Hepatocyte (in vitro differentiated cells): ENCODE measurements around the gene DCDC1. TPM values are rescaled to one million over a fixed set of nuclear protein-coding genes. Genes with fewer than 3 reads are reported as not detected.

Experiments used
- DNase-seq: peaks from one replicate; pipeline ENCODE4 v3.0.0-alpha.2; 2016; ENCODE audit warnings: low spot score
- H2AFZ ChIP-seq: fragments of 200-600 bp; sonication (generic); 2 replicates; pipeline ENCODE4 v1.6.0; 2016; ENCODE audit warnings: antibody characterized with exemption, mild to moderate bottlenecking
- H3K27ac ChIP-seq: fragments of 200-600 bp; sonication (generic); 2 replicates; pipeline ENCODE4 v1.5.1; 2016; ENCODE audit warnings: mild to moderate bottlenecking
- H3K27me3 ChIP-seq: fragments of 200-600 bp; sonication (generic); 2 replicates; pipeline ENCODE4 v1.6.1; 2016
- H3K36me3 ChIP-seq: fragments of 200-600 bp; sonication (generic); replicated peaks from 2 replicates; pipeline ENCODE4 v1.5.1; 2016; ENCODE audit warnings: low read depth; ENCODE audit not compliant: insufficient read depth
- H3K4me1 ChIP-seq: fragments of 200-600 bp; sonication (generic); 2 replicates; pipeline ENCODE4 v1.5.1; 2016; ENCODE audit warnings: mild to moderate bottlenecking, moderate library complexity; ENCODE audit not compliant: insufficient read depth
- H3K4me2 ChIP-seq: fragments of 200-600 bp; sonication (generic); 2 replicates; pipeline ENCODE4 v1.6.0; 2016
- H3K4me3 ChIP-seq: fragments of 200-600 bp; sonication (generic); 2 replicates; pipeline ENCODE4 v1.5.1; 2016; ENCODE audit warnings: mild to moderate bottlenecking
- H3K79me2 ChIP-seq: fragments of 200-600 bp; sonication (generic); 2 replicates; pipeline ENCODE4 v1.6.0; 2017; ENCODE audit warnings: mild to moderate bottlenecking
- H3K9me2 ChIP-seq: fragments of 200-600 bp; sonication (generic); replicated peaks from 2 replicates; pipeline ENCODE4 v1.6.0; 2017; ENCODE audit warnings: mild to moderate bottlenecking; ENCODE audit not compliant: insufficient read depth
- H3K9me3 ChIP-seq: fragments of 200-600 bp; sonication (generic); 2 replicates; pipeline ENCODE4 v1.5.1; 2016; ENCODE audit warnings: low read depth, mild to moderate bottlenecking
- H4K20me1 ChIP-seq: fragments of 200-600 bp; sonication (generic); 2 replicates; pipeline ENCODE4 v1.6.0; 2016; ENCODE audit warnings: mild to moderate bottlenecking; ENCODE audit not compliant: insufficient read depth, poor library complexity, severe bottlenecking
- EZH2 ChIP-seq: fragments of 200-600 bp; sonication (generic); IDR thresholded peaks from 2 replicates; pipeline ENCODE4 v1.6.1; 2016; ENCODE audit warnings: antibody characterized with exemption, mild to moderate bottlenecking, borderline replicate concordance
- EZH2phosphoT487 ChIP-seq: fragments of 200-600 bp; sonication (generic); IDR thresholded peaks from one replicate; pipeline ENCODE4 v1.6.1; 2018; ENCODE audit warnings: antibody characterized with exemption, mild to moderate bottlenecking, low read depth, moderate library complexity; ENCODE audit not compliant: unreplicated experiment, severe bottlenecking
- WGBS: methylation state at CpG from one replicate; pipeline ENCODE4 v1.1.6; 2016; ENCODE audit warnings: low lambda C conversion rate; ENCODE audit errors: missing lambda C conversion rate; 5-methylcytosine and 5-hydroxymethylcytosine counted together
- polyA plus RNA-seq: library from polyadenylated mRNA; unstranded; fragments of >200 nt; fragmentation: Nextera tagmentation; extraction: Ambion mirVana; gene quantifications from 2 replicates; pipeline ENCODE4 v1.2.1, GENCODE V29; 2016
- total RNA-seq: library from RNA; depleted of rRNA; stranded (reverse); fragments of >200 nt; gene quantifications from 2 replicates; pipeline ENCODE4 v1.2.3, GENCODE V29; 2014
- TF ChIP-seq, protein P1 (sequence below): fragments of 200-600 bp; sonication (generic); IDR thresholded peaks from 2 replicates; pipeline ENCODE4 v1.5.1; 2016; ENCODE audit warnings: antibody characterized with exemption, mild to moderate bottlenecking; ENCODE audit not compliant: poor library complexity

DCDC1 gene
- total and polyA plus RNA-seq, 2 experiments from 2014 or later: 0.63 to 1.9 TPM

DNA sequence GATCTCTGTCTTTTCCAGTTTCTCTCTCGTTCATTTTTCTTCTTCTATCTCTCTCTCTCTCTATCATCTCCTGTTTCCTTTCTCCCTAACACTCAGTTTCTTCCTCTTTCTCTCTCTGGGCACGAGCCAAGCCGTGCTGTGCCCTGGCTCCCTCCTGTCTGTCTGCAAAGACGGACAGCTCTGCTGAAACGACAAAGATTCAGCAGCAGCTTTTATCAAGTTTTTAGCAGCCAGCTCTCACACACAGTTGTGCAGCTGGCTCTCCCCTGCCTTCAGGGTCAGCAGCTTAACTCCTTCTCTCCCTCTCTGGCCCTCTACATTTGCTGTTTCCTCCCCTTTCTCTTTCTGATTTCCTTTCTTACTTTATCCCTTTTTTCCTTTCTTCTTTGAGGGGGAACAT lies 431.4 kb downstream of the DCDC1 start:
- no peaks in the 10 kb centered on the region for H3K27me3 ChIP-seq
- no peak overlapping the region for H3K4me2 ChIP-seq
- 47% methylated on average over 5 of the region's 5 CpGs for WGBS
- H2AFZ ChIP-seq: no peak overlapping the region
- TF ChIP-seq EZH2: no peak
- TF ChIP-seq, protein P1, sequence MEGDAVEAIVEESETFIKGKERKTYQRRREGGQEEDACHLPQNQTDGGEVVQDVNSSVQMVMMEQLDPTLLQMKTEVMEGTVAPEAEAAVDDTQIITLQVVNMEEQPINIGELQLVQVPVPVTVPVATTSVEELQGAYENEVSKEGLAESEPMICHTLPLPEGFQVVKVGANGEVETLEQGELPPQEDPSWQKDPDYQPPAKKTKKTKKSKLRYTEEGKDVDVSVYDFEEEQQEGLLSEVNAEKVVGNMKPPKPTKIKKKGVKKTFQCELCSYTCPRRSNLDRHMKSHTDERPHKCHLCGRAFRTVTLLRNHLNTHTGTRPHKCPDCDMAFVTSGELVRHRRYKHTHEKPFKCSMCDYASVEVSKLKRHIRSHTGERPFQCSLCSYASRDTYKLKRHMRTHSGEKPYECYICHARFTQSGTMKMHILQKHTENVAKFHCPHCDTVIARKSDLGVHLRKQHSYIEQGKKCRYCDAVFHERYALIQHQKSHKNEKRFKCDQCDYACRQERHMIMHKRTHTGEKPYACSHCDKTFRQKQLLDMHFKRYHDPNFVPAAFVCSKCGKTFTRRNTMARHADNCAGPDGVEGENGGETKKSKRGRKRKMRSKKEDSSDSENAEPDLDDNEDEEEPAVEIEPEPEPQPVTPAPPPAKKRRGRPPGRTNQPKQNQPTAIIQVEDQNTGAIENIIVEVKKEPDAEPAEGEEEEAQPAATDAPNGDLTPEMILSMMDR: no peak
- no peak for TF ChIP-seq EZH2phosphoT487
- H3K36me3 ChIP-seq: no peaks in the 10 kb centered on the region
- H3K4me3 ChIP-seq: no peak overlapping the region
- H3K79me2 ChIP-seq: no peaks in the 10 kb centered on the region
- peaks cover 5% of the 10 kb centered on the region for H3K9me3 ChIP-seq
- H3K4me1 ChIP-seq: no peaks in the 10 kb centered on the region
- H3K9me2 ChIP-seq: no peaks in the 10 kb centered on the region
- H4K20me1 ChIP-seq: no peaks in the 10 kb centered on the region
- DNase-seq: no peak
- no peak overlapping the region for H3K27ac ChIP-seq

- Histone ChIP-seq H3K79me2 (no peaks in the 10 kb centered on the region), H3K27ac (no peak overlapping the region), H3K4me1 (no peaks in the 10 kb centered on the region), H2AFZ (no peak overlapping the region), H3K27me3 (no peaks in the 10 kb centered on the region), H4K20me1 (no peaks in the 10 kb centered on the region), H3K9me3 (peaks cover 5% of the 10 kb centered on the region), H3K36me3 (no peaks in the 10 kb centered on the region), H3K4me2 (no peak overlapping the region), H3K9me2 (no peaks in the 10 kb centered on the region), H3K4me3 (no peak overlapping the region)
- TF ChIP-seq, protein P1: no peak
- DNase-seq: no peak
- 32% methylated on average over 2 of the region's 2 CpGs for WGBS
These were observed 433.0 kb downstream of the DCDC1 start for GRCh38 chr11:30936491-30936890.

DNA sequence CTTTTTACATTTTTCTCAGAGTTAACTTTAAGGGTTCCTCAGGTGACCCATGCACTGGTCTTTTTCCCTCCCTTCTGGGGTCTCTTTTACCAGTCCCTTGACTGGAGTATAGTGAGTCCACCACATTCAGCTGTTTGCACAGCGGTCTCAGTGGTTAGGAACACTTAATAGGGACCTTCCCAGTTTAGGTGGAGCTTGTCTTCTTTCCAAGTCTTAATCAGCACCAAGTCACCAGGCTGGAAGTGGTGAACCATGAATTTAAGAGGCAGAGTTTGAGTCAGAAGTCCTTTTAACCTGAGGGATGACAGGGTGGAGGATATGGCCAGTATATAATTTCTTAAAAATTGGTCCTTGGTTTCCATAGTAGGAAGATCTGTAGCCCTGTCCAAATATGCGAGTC lies 433.7 kb downstream of the DCDC1 start:
- TF ChIP-seq EZH2 (no peak), EZH2phosphoT487 (no peak)
- TF ChIP-seq, protein P1: no peak
- H3K27ac ChIP-seq: no peak overlapping the region
- no peaks in the 10 kb centered on the region for H4K20me1 ChIP-seq
- H3K27me3 ChIP-seq: no peaks in the 10 kb centered on the region
- no peak for DNase-seq
- H3K79me2 ChIP-seq: no peaks in the 10 kb centered on the region
- H3K4me1 ChIP-seq: no peaks in the 10 kb centered on the region
- H3K9me3 ChIP-seq: peaks cover 5% of the 10 kb centered on the region
- no peak overlapping the region for H3K4me3 ChIP-seq
- no peak overlapping the region for H3K4me2 ChIP-seq
- no peaks in the 10 kb centered on the region for H3K36me3 ChIP-seq
- H3K9me2 ChIP-seq: no peaks in the 10 kb centered on the region
- 98% methylated on average over 2 of the region's 2 CpGs for WGBS
- H2AFZ ChIP-seq: no peak overlapping the region

- 70% methylated on average over 3 of the region's 3 CpGs for WGBS
These were observed 443.4 kb downstream of the DCDC1 start for GRCh38 chr11:30926130-30926529.

More at GRCh38 chr11:30926130-30926529, 443.4 kb downstream of the DCDC1 start:
- TF ChIP-seq, protein P1: no peak
- TF ChIP-seq EZH2phosphoT487 (no peak), EZH2 (no peak)
- no peak overlapping the region for H3K4me3 ChIP-seq
- H3K4me2 ChIP-seq: no peak overlapping the region
- no peaks in the 10 kb centered on the region for H3K9me2 ChIP-seq
- H3K27me3 ChIP-seq: no peaks in the 10 kb centered on the region
- no peaks in the 10 kb centered on the region for H3K79me2 ChIP-seq
- H3K36me3 ChIP-seq: no peaks in the 10 kb centered on the region
- H3K9me3 ChIP-seq: no peaks in the 10 kb centered on the region
- no peaks in the 10 kb centered on the region for H3K4me1 ChIP-seq
- no peak for DNase-seq
- no peak overlapping the region for H3K27ac ChIP-seq
- no peak overlapping the region for H2AFZ ChIP-seq
- no peaks in the 10 kb centered on the region for H4K20me1 ChIP-seq
